H1 (cell line): ENCODE data around the gene SYNPO. TPM values are rescaled to one million over a fixed set of nuclear protein-coding genes. Genes with fewer than 3 reads are reported as not detected.

ENCODE experiments used
- HDAC2 ChIP-seq, 2 experiments: fragments of 300-600 bp in 1 of 2; sonication (generic) in 1 of 2; IDR thresholded peaks; 2 replicates each; pipeline ENCODE4 v1.6.1; 2011 to 2012; ENCODE audit warnings: low read depth in 2 of 2, low read length in 2 of 2, mild to moderate bottlenecking in 2 of 2, moderate library complexity in 2 of 2, borderline replicate concordance in 1 of 2, inconsistent platforms in 1 of 2
- KDM4A ChIP-seq: IDR thresholded peaks from one replicate; pipeline ENCODE4 v1.7.1; 2012; ENCODE audit warnings: low read depth, mild to moderate bottlenecking, moderate library complexity, low read length, inconsistent platforms; ENCODE audit not compliant: severe bottlenecking
- POU5F1 ChIP-seq: IDR thresholded peaks from 2 replicates; pipeline ENCODE4 v1.6.1; 2011; ENCODE audit warnings: low read depth, mild to moderate bottlenecking, low read length, moderate library complexity
- polyA plus RNA-seq, 7 experiments: library from polyadenylated mRNA; depleted of rRNA in 3 of 7; stranded (reverse) in 5 of 7; unstranded in 2 of 7; fragments of >200 nt in 5 of 7; fragments of 200-250 nt in 2 of 7; gene quantifications; 1 replicate in 5 of 7; 2 replicates in 1 of 7; 4 replicates in 1 of 7; pipeline versions ENCODE4 v1.2.1 to v1.2.3, GENCODE V29; 2011 to 2013; ENCODE audit warnings: missing spikeins in 2 of 7, mixed read lengths in 2 of 7
- total RNA-seq: library from RNA; stranded (reverse); fragmentation: NEBNext Ultra II Directional; extraction: Animal tissue kit (Norgen Biotek cat#: 25700); gene quantifications from 2 replicates; pipeline ENCODE4 v1.2.1, GENCODE V29; 2021

The SYNPO gene
- total and polyA plus RNA-seq, 2 of the 8 experiments (the other 6 are each of a cell fraction or from before 2014, with no cell fraction given) = 2.3 TPM

GRCh38 chr5:150639377-150639692 is 1.1 kb upstream of the SYNPO start (continued):
- no peak for TF ChIP-seq POU5F1
- no peak for TF ChIP-seq HDAC2 (IDR thresholded peaks at IDR 0.05; ENCODE audit: borderline replicate concordance in 1 of 2, low read depth in 2 of 2, low read length in 2 of 2)
- TF ChIP-seq KDM4A = no peak
